Stimulated activated naive CD8-positive, alpha-beta T cell treated with anti-CD3 and anti-CD28 coated beads, Interleukin-15, Interleukin-2, amounts not matched to agents 100 ng/mL and 50 ng/mL, for 24 hours (primary cell): Measurements from ENCODE around the gene NUTM2D.
"Not testable (repeated sequence)": the region's sequence is repeated elsewhere in the genome, so short reads cannot be mapped to it uniquely, and the experiment has no call there.

Experiments
- H3K27ac Mint-ChIP-seq: one replicate; pipeline ENCODE4 v1.8.0; 2021; ENCODE audit warnings: mild to moderate bottlenecking, mixed read lengths
- H3K27me3 Mint-ChIP-seq: one replicate; pipeline ENCODE4 v1.8.0; 2021; ENCODE audit warnings: mixed read lengths
- H3K36me3 Mint-ChIP-seq: one replicate; pipeline ENCODE4 v1.8.0; 2021; ENCODE audit warnings: low read depth, mixed read lengths
- H3K4me1 Mint-ChIP-seq: one replicate; pipeline ENCODE4 v1.8.0; 2021; ENCODE audit warnings: low read depth, mixed read lengths
- H3K4me3 Mint-ChIP-seq: one replicate; pipeline ENCODE4 v1.8.0; 2021; ENCODE audit warnings: mild to moderate bottlenecking, mixed read lengths
- H3K9me3 Mint-ChIP-seq: one replicate; pipeline ENCODE4 v1.8.0; 2021; ENCODE audit warnings: mixed read lengths

Gene NUTM2D

GRCh38 chr10:87342711-87343258 lies 14.8 kb upstream of the NUTM2D start:
- not testable (repeated sequence) for H3K36me3 Mint-ChIP-seq, H3K9me3 Mint-ChIP-seq, H3K27me3 Mint-ChIP-seq
- Mint-ChIP-seq H3K4me3 (peak overlapping the region; percentile 79), H3K4me1 (peaks cover 32% of the 10 kb centered on the region), H3K27ac (peak overlapping the region; percentile 85)

GRCh38 chr10:87345743-87346142 lies 11.8 kb upstream of the NUTM2D start:
- H3K36me3 Mint-ChIP-seq, H3K9me3 Mint-ChIP-seq, H3K27me3 Mint-ChIP-seq, H3K4me3 Mint-ChIP-seq, H3K27ac Mint-ChIP-seq: not testable (repeated sequence)
- H3K4me1 Mint-ChIP-seq, result peaks cover 12% of the 10 kb centered on the region

- H3K4me3 Mint-ChIP-seq, H3K27me3 Mint-ChIP-seq, H3K27ac Mint-ChIP-seq, H3K36me3 Mint-ChIP-seq, H3K9me3 Mint-ChIP-seq, H3K4me1 Mint-ChIP-seq: not testable (repeated sequence)
Measured at GRCh38 chr10:87350161-87350560, 7.4 kb upstream of the NUTM2D start.

- not testable (repeated sequence) for H3K9me3 Mint-ChIP-seq, H3K27ac Mint-ChIP-seq, H3K36me3 Mint-ChIP-seq, H3K27me3 Mint-ChIP-seq, H3K4me1 Mint-ChIP-seq, H3K4me3 Mint-ChIP-seq
Measured at GRCh38 chr10:87352825-87353224, 4.7 kb upstream of the NUTM2D start.

- not testable (repeated sequence) for H3K27ac Mint-ChIP-seq, H3K4me3 Mint-ChIP-seq, H3K4me1 Mint-ChIP-seq, H3K36me3 Mint-ChIP-seq, H3K9me3 Mint-ChIP-seq, H3K27me3 Mint-ChIP-seq
Measured at GRCh38 chr10:87355110-87355509, 2.4 kb upstream of the NUTM2D start.

- H3K9me3 Mint-ChIP-seq, H3K4me1 Mint-ChIP-seq, H3K4me3 Mint-ChIP-seq, H3K27me3 Mint-ChIP-seq, H3K36me3 Mint-ChIP-seq, H3K27ac Mint-ChIP-seq: not testable (repeated sequence)
Measured at GRCh38 chr10:87358159-87358558, 615 bp downstream of the NUTM2D start.

- H3K9me3 Mint-ChIP-seq, H3K36me3 Mint-ChIP-seq, H3K4me3 Mint-ChIP-seq, H3K4me1 Mint-ChIP-seq, H3K27me3 Mint-ChIP-seq, H3K27ac Mint-ChIP-seq: not testable (repeated sequence)
Measured at GRCh38 chr10:87369514-87370112, 12.1 kb downstream of the NUTM2D start.

GRCh38 chr10:87374091-87374490 lies 16.5 kb downstream of the NUTM2D start:
- not testable (repeated sequence) for H3K36me3 Mint-ChIP-seq, H3K27me3 Mint-ChIP-seq, H3K4me3 Mint-ChIP-seq, H3K4me1 Mint-ChIP-seq, H3K9me3 Mint-ChIP-seq, H3K27ac Mint-ChIP-seq

GRCh38 chr10:87379115-87379514 lies 21.6 kb downstream of the NUTM2D start:
- not testable (repeated sequence) for H3K4me3 Mint-ChIP-seq, H3K36me3 Mint-ChIP-seq, H3K4me1 Mint-ChIP-seq, H3K27ac Mint-ChIP-seq, H3K27me3 Mint-ChIP-seq, H3K9me3 Mint-ChIP-seq

GRCh38 chr10:87383149-87383857 lies 25.8 kb downstream of the NUTM2D start:
- not testable (repeated sequence) for H3K36me3 Mint-ChIP-seq, H3K27ac Mint-ChIP-seq, H3K9me3 Mint-ChIP-seq, H3K27me3 Mint-ChIP-seq, H3K4me1 Mint-ChIP-seq, H3K4me3 Mint-ChIP-seq

GRCh38 chr10:87384283-87384682 lies 26.7 kb downstream of the NUTM2D start:
- not testable (repeated sequence) for H3K36me3 Mint-ChIP-seq, H3K27ac Mint-ChIP-seq, H3K27me3 Mint-ChIP-seq, H3K4me3 Mint-ChIP-seq, H3K9me3 Mint-ChIP-seq, H3K4me1 Mint-ChIP-seq

- H3K27ac Mint-ChIP-seq, H3K27me3 Mint-ChIP-seq, H3K36me3 Mint-ChIP-seq, H3K9me3 Mint-ChIP-seq, H3K4me1 Mint-ChIP-seq, H3K4me3 Mint-ChIP-seq: not testable (repeated sequence)
Measured at GRCh38 chr10:87385762-87386360, 28.3 kb downstream of the NUTM2D start.

- H3K27me3 Mint-ChIP-seq, H3K4me1 Mint-ChIP-seq, H3K4me3 Mint-ChIP-seq, H3K36me3 Mint-ChIP-seq, H3K27ac Mint-ChIP-seq, H3K9me3 Mint-ChIP-seq: not testable (repeated sequence)
Measured at GRCh38 chr10:87391360-87391759, 33.8 kb downstream of the NUTM2D start.

GRCh38 chr10:87396206-87396605 lies 38.7 kb downstream of the NUTM2D start:
- not testable (repeated sequence) for H3K4me3 Mint-ChIP-seq, H3K4me1 Mint-ChIP-seq, H3K27me3 Mint-ChIP-seq, H3K27ac Mint-ChIP-seq, H3K36me3 Mint-ChIP-seq, H3K9me3 Mint-ChIP-seq

GRCh38 chr10:87398436-87398835 lies 40.9 kb downstream of the NUTM2D start:
- H3K27ac Mint-ChIP-seq, H3K36me3 Mint-ChIP-seq, H3K27me3 Mint-ChIP-seq, H3K4me1 Mint-ChIP-seq, H3K4me3 Mint-ChIP-seq, H3K9me3 Mint-ChIP-seq: not testable (repeated sequence)
